DMS153 (cell line): Measurements from ENCODE around the gene PCSK6.
"Not testable (repeated sequence)": the region's sequence is repeated elsewhere in the genome, so short reads cannot be mapped to it uniquely, and the experiment has no call there.

ENCODE experiments used
- DNase-seq: peaks from one replicate; lab custom pipeline; 2025; lab: John Stamatoyannopoulos, UW

The PCSK6 gene

GRCh38 chr15:101481917-101482525 lies 7.5 kb downstream of the PCSK6 start:
- no peak for DNase-seq

- DNase-seq: no peak
These were observed 8.2 kb downstream of the PCSK6 start for GRCh38 chr15:101481381-101481705.

GRCh38 chr15:101480613-101481380 lies 8.7 kb downstream of the PCSK6 start:
- no peak for DNase-seq

- no peak for DNase-seq
These were observed 9.5 kb downstream of the PCSK6 start for GRCh38 chr15:101479851-101480612.

- DNase-seq: no peak
These were observed 10.1 kb downstream of the PCSK6 start for GRCh38 chr15:101479342-101479845.

- no peak for DNase-seq
These were observed 10.7 kb downstream of the PCSK6 start for GRCh38 chr15:101478701-101479341.

- DNase-seq: no peak
These were observed 11.6 kb downstream of the PCSK6 start for GRCh38 chr15:101477851-101478362.

- no peak for DNase-seq
These were observed 12.8 kb downstream of the PCSK6 start for GRCh38 chr15:101476756-101477155.

- DNase-seq: no peak
These were observed 14.5 kb downstream of the PCSK6 start for GRCh38 chr15:101474983-101475382.

- no peak for DNase-seq
These were observed 15.3 kb downstream of the PCSK6 start for GRCh38 chr15:101474233-101474632.

- no peak for DNase-seq
These were observed 17.5 kb downstream of the PCSK6 start for GRCh38 chr15:101472033-101472432.

GRCh38 chr15:101470548-101471239 lies 18.8 kb downstream of the PCSK6 start:
- no peak for DNase-seq

- DNase-seq: no peak
These were observed 19.8 kb downstream of the PCSK6 start for GRCh38 chr15:101469520-101470288.

GRCh38 chr15:101466188-101466587 lies 23.3 kb downstream of the PCSK6 start:
- no peak for DNase-seq

- no peak for DNase-seq
These were observed 24.4 kb downstream of the PCSK6 start for GRCh38 chr15:101464999-101465669.

- DNase-seq: no peak
These were observed 25.1 kb downstream of the PCSK6 start for GRCh38 chr15:101464256-101464998.

GRCh38 chr15:101463696-101464095 lies 25.8 kb downstream of the PCSK6 start:
- not testable (repeated sequence) for DNase-seq

- no peak for DNase-seq
These were observed 26.2 kb downstream of the PCSK6 start for GRCh38 chr15:101463270-101463669.

GRCh38 chr15:101461097-101461496 lies 28.4 kb downstream of the PCSK6 start:
- DNase-seq: no peak
